Ecto neural progenitor cell (in vitro differentiated cells): ENCODE measurements around the gene OR52I2.

Experiments
- DNase-seq: peaks from one replicate; pipeline ENCODE4 v3.0.0-alpha.2; 2018; ENCODE audit warnings: low spot score

OR52I2 gene

DNA sequence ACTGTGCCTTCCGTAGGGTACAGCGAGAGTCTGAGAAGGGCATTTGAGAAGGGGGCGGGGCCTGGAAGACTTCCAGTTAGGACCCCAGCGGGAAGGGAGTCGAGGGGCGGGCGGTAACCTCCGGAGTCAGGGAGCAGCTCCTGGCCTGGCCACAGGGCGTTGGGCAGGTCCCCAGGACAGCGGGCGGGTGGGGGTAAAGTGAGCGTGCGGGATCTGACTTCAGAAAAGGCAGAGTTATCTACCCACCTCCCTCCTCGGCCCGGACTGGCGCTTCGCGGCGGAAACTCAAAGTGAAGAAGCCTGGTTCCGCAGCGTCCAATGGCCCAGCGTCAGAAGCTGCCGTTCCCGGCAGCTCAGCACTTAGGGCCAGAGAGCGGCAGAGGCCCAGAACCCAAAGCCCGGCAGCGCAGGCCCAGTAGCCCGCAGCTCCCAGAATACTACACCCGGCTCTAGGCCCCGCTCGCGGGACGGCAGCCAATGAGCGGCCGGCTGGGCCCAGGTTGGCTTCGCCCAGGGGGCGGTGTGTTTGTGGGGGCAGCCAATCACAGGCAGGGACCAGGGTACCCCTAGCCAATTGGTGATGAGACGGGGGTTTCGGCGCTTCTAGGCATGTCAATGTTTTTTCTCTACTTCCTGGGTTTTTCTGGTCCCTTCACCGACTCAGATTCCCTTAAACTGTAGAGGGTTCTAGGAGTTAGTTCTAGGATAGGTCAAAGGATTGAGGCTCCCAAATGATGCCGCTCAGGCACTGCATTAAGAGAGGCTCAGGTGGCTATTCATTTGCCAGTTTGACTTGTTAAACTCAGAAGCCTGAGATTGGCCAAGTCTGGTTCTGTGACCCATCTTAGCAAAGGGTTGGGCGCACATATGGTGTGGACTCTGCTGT lies 26.5 kb downstream of the OR52I2 start, which contains the start of gene TRIM68:
TRIM68 (minus strand) TSS at position 451 of the 886 bp plus-strand sequence. CDS start 2,727 bp downstream, outside the sequence.
- peak; percentile 97 for DNase-seq

DNA sequence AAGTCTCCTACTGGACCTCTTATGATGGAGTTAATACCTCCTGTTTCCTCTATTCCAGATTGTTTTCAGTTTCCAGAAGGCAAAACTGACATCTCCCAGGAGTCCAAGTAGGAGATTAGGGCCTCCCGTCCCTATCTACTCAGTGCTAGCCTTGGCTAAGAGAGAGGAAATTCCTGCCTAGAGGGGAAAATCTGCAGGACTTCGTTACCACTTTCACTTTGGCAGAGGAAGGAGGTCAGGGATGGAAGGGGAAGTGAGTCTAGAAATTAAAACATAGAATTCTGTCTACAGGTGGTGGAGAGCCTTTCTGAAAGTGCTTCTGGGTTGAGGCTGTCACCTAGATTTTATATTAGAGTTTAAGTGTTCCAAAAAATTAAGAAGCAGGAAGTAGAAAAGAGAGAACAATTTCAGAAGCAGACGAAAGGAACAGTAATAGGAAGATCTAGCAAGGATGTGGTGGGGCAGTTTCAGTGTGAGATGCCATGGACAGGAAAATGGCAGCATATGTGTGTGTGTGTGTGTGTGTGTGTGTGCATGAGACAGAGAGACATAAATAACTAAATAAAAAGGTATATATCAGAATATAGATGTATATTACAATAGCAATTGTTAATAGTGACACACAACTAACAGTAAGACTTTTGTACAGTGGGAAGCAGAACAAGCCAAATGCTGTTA lies 28.9 kb downstream of the OR52I2 start:
- no peak for DNase-seq

DNA sequence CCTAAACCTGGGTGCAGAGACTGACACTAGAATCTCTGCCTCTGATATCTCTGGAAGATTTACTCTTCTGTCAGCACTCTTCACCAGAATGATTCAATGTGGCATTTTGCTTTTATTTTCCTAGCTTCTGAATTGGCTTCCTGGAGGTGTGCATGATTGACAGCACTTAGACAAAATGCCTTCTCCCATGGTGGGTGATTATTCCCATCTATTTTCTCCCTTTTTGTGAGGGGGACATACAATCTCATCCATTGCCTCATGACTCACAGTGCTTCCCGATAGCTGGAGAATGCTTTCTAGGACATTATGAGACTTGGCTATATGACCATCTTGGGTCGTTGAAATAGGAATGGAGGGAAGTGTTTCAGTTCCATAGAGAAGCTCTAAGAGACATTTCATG lies 30.4 kb downstream of the OR52I2 start:
- DNase-seq = no peak

DNA sequence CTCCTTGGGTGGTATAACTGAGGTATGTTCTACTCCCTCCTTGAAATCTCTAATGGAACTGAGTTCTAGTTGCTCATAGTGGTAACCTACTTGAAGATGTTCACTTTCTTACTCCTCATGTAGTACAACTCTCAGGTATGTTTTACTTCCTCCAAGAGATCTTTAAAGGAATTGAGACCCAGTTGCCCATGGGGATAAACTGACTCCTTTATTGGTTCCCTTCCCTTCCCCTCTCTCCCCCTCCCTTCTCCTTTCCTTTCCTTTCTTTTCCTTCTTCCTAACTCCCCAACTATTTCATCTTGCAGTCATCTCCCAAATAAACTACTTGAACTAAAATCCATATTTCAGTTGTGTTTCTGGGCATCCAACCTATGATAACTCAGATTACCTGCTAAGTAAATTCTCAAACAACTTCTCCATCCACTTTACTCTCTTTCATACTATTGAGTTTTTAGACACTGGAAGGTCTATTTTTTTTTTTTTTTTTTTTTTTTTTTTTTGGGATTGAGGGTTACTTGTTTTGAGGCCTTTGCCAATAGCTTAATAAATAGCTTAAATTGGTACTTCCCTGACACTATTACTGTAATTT lies 34.4 kb downstream of the OR52I2 start:
- no peak for DNase-seq

DNA sequence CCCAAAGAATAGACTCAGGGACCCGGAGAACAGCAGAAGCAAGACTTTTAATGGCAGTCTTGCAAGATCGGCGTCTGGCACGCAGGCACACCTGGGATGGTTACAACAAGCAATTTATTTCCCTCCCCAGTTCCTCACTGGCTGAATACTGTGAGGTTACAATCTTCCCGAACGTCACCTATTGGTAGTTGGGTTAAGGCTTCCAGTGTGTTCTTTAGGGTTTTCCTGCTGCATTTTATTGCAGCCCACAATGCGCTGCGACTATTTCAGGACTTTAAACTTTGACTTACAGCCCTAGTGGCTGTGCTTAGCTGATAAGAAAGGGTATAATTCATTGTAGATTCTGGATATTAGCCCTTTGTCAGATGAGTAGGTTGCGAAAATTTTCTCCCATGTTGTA lies 38.0 kb downstream of the OR52I2 start:
- no peak for DNase-seq

DNA sequence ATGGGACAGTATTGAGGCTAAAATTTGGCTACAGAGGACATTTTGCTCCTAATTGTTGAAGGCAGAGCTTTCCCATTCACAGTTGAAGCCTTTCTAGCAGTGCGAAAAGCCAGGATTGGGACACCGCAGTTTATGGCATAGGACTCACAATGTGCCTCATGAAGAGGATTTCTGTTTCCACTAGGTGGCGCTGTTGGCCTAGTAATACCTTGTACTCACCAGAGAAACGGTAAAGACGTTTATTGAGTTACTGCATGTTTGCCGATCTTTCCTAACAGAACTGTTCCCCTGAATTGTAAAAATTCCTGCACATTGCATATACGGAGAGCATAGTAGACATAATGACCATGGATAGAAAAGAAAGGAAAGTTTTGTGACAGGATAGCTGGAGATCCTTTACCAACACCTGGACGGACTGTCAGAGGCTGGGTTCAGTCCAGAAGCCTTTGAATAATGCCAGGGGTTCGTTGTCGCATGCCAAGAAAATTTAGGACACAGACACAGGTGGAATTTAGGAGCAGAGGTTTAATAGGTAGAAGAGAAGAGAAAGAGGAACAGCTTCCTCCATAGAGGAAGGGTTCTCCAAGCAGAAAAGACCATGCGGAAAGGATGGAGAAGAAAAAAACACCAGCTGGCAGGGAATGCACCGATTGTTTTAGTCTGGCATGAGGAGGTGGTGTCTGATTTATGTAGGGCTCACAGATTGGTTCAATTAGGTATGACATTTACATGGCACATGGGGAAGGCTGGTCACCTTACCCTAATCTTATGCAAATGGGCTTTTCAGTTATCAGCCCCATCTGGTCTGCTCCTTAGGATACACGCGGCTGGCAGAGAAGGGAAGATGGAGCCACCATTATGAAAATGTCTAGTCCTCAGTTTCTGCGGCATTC lies 44.9 kb downstream of the OR52I2 start:
- peak; percentile 82 for DNase-seq

DNA sequence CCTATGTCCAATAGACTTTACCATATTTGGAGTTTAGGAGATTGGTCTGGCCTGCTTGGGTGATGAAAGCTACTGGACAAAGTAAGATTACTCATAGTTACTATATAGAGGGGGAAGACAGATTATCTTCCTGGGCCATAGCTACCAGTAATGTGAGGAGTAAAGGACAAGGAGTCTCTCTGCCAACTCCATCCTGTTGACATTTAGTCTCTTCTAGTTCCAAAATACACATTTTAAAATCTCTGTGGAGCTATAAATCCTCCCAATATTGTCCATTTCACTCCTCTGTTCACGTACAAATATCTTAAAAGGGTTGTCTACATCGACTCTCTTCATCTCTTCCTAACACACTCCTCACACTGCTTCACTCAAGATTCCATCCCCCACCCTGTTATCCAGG lies 54.6 kb downstream of the OR52I2 start:
- DNase-seq = no peak

DNA sequence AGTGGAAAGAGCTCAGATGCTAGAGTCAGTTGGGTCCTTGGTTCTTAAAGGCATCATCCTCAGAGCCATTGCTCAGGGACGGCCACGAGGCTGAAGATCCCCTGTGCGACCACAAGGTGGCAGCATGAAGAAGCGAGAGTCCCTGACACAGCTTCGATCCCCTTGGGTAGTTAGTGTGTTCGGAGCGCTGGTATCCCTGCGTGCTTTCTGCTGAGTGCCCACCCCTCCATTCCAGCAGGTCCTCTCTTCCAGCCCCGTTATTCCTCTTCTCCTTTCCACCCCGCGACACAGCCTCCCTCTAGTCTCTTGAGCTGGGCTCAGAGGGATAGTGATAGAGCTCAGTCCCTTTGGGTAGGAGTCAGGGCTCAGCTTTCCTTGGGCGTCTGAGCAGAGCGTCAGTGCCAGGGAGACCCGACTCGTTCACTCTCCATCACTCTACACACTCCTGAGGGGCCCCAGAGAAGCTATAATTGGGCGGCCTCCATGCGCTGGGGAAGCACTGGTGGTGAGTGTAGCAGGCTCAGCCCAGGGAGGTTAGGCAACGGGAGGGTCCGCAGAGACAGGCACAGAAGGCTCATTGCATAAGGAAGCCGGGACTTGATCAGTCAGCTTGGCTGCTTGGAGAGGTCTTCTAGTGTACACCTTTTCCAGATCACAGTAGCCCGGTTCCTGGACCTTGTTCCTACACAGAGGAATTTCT lies 55.6 kb downstream of the OR52I2 start, which contains the start of gene OR51D1:
OR51D1 (plus strand) TSS at position 516 of the 700 bp plus-strand sequence. CDS start 2,314 bp downstream, outside the sequence.
- DNase-seq = peak; percentile 82

DNA sequence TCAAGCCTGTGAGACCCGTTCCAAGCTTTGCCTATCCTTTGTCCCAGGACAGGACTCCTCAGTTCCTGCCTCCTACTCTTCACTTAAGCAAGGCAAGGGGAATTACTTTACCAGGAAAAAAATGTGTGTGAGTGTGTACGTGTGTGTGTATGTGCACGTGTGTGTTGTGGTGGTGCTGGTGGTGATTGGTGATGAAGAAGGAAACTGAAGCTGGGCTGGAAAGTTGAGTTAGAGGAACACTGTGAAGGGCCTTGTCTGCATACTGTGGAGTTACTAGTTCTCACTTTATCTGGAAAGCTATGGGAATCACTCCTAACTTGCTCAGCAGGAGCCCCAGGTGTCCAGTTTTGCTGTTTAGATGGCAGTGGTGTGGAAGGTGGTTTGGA lies 56.1 kb downstream of the OR52I2 start:
- DNase-seq = no peak

DNA sequence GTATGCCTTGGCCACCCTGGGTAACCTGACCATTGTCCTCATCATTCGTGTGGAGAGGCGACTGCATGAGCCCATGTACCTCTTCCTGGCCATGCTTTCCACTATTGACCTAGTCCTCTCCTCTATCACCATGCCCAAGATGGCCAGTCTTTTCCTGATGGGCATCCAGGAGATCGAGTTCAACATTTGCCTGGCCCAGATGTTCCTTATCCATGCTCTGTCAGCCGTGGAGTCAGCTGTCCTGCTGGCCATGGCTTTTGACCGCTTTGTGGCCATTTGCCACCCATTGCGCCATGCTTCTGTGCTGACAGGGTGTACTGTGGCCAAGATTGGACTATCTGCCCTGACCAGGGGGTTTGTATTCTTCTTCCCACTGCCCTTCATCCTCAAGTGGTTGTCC lies 58.4 kb downstream of the OR52I2 start:
- DNase-seq = no peak

DNA sequence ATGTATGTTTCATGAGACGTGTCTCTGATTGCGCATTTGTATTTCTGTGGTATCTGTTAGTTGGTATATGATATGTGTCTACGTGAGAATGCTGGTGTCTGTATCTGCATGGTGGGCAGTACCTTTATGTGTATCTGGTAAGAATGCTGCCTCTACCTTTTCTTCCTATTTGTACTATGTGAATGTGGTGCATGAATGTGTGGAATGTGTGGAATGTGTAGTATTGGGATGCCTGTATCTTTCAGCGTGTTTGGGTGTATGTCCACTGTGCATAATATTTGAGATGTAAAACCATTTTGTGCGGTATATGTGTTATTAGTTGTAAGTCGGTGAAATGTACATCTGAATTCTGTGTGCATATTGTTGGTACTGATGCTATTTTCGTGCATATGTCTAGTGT lies 60.0 kb downstream of the OR52I2 start:
- no peak for DNase-seq

DNA sequence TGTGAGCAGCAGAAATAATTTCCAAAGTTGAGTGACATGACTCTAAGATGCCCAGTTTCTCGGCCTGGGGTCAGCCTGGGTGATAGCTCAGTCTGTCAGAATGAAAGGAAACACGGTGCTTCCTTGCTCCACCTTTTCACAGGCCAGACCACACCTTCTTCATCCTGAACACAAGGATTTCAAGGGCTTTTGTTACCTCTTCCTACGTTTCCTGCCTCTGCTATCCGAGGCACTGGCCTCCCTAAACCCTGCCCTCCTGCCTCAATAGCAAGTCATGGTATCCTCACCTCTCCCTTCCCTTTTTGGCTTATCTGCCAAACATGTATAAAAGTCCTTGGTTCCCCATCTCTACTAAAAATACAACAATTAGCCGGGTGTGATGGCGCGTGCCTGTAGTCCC lies 60.5 kb downstream of the OR52I2 start:
- no peak for DNase-seq
